ENCODE data around the gene EDAR.

EDAR gene

DNA sequence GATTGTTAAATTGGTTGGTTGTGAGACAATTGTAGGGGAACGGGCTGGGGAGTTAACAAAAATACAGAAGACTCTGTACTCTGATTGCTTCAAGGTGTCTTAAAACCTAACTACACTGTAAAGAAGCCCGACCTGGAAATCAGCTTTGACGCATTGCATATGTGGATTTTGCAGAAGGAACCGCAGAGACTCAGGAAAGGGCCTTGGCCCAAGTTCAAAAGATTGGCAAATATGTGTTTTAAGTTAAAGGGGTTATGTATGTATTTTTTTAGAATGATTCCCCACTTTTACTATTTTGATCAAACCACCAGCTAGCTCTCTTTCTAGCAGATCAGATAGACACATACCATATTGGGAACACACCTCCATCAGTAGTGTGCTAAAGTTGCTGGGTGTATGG is 18.0 kb upstream of the EDAR start:
- Histone ChIP-seq H4K20me1 (ENCODE audit: insufficient read depth, low read length) (no peaks in the 10 kb centered on the region), H3K9me2 (ENCODE audit: low read depth, low read length) (no peaks in the 10 kb centered on the region), H3K79me2 (ENCODE audit: insufficient read depth, low read length) (no peaks in the 10 kb centered on the region), H3K27ac (ENCODE audit: low read depth, low read length, poor library complexity, severe bottlenecking) (no peak overlapping the region), H3K4me3 (ENCODE audit: low read depth, low read length, poor library complexity, severe bottlenecking) (no peak overlapping the region), H2AFZ (ENCODE audit: low read length) (no peak overlapping the region), H3K9ac (ENCODE audit: low read length) (no peak overlapping the region), H3F3A (ENCODE audit: insufficient read depth, low read length) (no peaks in the 10 kb centered on the region), H3K36me3 (ENCODE audit: insufficient read depth, low read length) (no peaks in the 10 kb centered on the region), H3K27me3 (ENCODE audit: insufficient read depth, low read length) (no peaks in the 10 kb centered on the region), H3K4me1 (ENCODE audit: insufficient read depth, low read length, severe bottlenecking) (no peaks in the 10 kb centered on the region), H3K9me3 (ENCODE audit: low read length) (no peaks in the 10 kb centered on the region), H3K4me2 (ENCODE audit: low read length) (no peak overlapping the region)
- TF ChIP-seq EZH2 (IDR thresholded peaks at IDR 0.05; ENCODE audit: borderline replicate concordance, low read length) = no peak
- TF ChIP-seq, protein P1, sequence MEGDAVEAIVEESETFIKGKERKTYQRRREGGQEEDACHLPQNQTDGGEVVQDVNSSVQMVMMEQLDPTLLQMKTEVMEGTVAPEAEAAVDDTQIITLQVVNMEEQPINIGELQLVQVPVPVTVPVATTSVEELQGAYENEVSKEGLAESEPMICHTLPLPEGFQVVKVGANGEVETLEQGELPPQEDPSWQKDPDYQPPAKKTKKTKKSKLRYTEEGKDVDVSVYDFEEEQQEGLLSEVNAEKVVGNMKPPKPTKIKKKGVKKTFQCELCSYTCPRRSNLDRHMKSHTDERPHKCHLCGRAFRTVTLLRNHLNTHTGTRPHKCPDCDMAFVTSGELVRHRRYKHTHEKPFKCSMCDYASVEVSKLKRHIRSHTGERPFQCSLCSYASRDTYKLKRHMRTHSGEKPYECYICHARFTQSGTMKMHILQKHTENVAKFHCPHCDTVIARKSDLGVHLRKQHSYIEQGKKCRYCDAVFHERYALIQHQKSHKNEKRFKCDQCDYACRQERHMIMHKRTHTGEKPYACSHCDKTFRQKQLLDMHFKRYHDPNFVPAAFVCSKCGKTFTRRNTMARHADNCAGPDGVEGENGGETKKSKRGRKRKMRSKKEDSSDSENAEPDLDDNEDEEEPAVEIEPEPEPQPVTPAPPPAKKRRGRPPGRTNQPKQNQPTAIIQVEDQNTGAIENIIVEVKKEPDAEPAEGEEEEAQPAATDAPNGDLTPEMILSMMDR (IDR thresholded peaks at IDR 0.05; ENCODE audit: low read length) = no peak

DNA sequence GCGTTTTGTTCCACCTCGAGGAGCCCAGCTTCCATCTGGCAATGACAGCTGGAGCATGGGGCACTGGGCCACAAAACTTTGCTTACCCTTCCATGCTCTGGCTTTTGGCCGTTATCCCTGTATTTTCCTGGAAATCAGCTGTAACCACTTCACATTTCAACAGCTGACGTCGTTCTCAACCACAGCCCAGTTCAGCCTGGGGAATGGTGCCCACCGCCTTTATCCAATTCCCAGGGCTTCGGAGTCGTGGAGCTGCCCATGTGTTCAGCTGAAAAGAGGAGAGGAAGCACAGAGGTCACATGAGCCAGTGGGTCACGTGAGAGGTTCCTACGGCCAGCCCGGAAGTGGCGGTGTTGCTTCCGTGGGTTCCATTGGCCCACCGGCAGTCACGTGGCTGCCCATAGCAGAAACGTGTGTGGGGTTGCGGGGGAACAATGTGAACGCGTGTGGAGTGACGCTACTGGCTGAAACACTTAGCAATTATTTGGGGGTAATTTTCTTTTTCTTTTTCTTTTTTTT is 16.7 kb upstream of the EDAR start:
- Histone ChIP-seq H3K9me2 (ENCODE audit: low read depth, low read length) (no peaks in the 10 kb centered on the region), H3F3A (ENCODE audit: insufficient read depth, low read length) (no peaks in the 10 kb centered on the region), H4K20me1 (ENCODE audit: insufficient read depth, low read length) (no peaks in the 10 kb centered on the region), H3K9me3 (ENCODE audit: low read length) (no peaks in the 10 kb centered on the region), H3K27me3 (ENCODE audit: insufficient read depth, low read length) (no peaks in the 10 kb centered on the region), H3K4me1 (ENCODE audit: insufficient read depth, low read length, severe bottlenecking) (no peaks in the 10 kb centered on the region), H3K79me2 (ENCODE audit: insufficient read depth, low read length) (no peaks in the 10 kb centered on the region), H3K4me2 (ENCODE audit: low read length) (no peak overlapping the region), H2AFZ (ENCODE audit: low read length) (no peak overlapping the region), H3K36me3 (ENCODE audit: insufficient read depth, low read length) (no peaks in the 10 kb centered on the region), H3K9ac (ENCODE audit: low read length) (no peak overlapping the region), H3K4me3 (ENCODE audit: low read depth, low read length, poor library complexity, severe bottlenecking) (no peak overlapping the region), H3K27ac (ENCODE audit: low read depth, low read length, poor library complexity, severe bottlenecking) (no peak overlapping the region)
- TF ChIP-seq EZH2 (IDR thresholded peaks at IDR 0.05; ENCODE audit: borderline replicate concordance, low read length) = no peak
- TF ChIP-seq, protein P1 (IDR thresholded peaks at IDR 0.05; ENCODE audit: low read length) = no peak

DNA sequence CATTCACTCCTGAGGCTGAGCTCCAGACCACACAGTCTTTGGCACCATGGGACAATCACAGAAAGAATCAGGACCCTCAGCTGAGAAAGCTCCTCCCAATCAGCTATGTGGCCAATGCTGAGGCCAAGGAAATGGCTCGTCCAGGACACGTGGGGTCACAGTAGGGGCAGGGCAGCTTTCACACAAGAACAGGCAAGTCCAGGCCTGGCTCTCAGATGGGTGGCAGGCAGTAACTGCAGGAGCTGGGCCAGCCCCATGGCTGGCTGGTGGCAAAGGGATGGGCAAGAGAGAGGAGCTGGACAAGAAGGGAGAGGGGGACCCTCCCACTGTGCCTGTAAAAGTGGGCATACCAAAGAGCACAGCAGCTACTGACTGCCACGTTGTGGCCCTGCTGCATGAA is 12.2 kb upstream of the EDAR start:
- no peak overlapping the region for H2AFZ ChIP-seq (ENCODE audit: low read length)

More for the DNA sequence above, 12.2 kb upstream of the EDAR start:
- no peak overlapping the region for H3K9ac ChIP-seq (ENCODE audit: low read length)
- no peak overlapping the region for H3K4me2 ChIP-seq (ENCODE audit: low read length)
- no peaks in the 10 kb centered on the region for H3K27me3 ChIP-seq (ENCODE audit: insufficient read depth, low read length)
- H3K79me2 ChIP-seq (ENCODE audit: insufficient read depth, low read length) = no peaks in the 10 kb centered on the region
- no peaks in the 10 kb centered on the region for H3K4me1 ChIP-seq (ENCODE audit: insufficient read depth, low read length, severe bottlenecking)
- no peaks in the 10 kb centered on the region for H4K20me1 ChIP-seq (ENCODE audit: insufficient read depth, low read length)
- no peak overlapping the region for H3K4me3 ChIP-seq (ENCODE audit: low read depth, low read length, poor library complexity, severe bottlenecking)
- H3K27ac ChIP-seq (ENCODE audit: low read depth, low read length, poor library complexity, severe bottlenecking) = no peak overlapping the region
- H3K36me3 ChIP-seq (ENCODE audit: insufficient read depth, low read length) = no peaks in the 10 kb centered on the region
- H3F3A ChIP-seq (ENCODE audit: insufficient read depth, low read length) = no peaks in the 10 kb centered on the region
- no peak for TF ChIP-seq EZH2 (IDR thresholded peaks at IDR 0.05; ENCODE audit: borderline replicate concordance, low read length)
- TF ChIP-seq, protein P1 (IDR thresholded peaks at IDR 0.05; ENCODE audit: low read length) = no peak
- H3K9me2 ChIP-seq (ENCODE audit: low read depth, low read length) = no peaks in the 10 kb centered on the region
- H3K9me3 ChIP-seq (ENCODE audit: low read length) = no peaks in the 10 kb centered on the region
